ENCODE data around the gene HSPA8.
A peak's percentile ranks its signal among the peaks of the same experiment; 100 is the strongest.

Gene HSPA8

GRCh38 chr11:123047266-123047946 lies 14.5 kb downstream of the HSPA8 start:
- no peak for DNase-seq (ENCODE audit: low read depth in 2 of 2)

GRCh38 chr11:123046473-123047259 lies 15.3 kb downstream of the HSPA8 start:
- no peak for DNase-seq (ENCODE audit: low read depth in 2 of 2)

- DNase-seq (ENCODE audit: low read depth in 2 of 2) = no peak
These were observed 16.8 kb downstream of the HSPA8 start for GRCh38 chr11:123045101-123045500.

- no peak for DNase-seq (ENCODE audit: low read depth in 2 of 2)
These were observed 20.8 kb downstream of the HSPA8 start for GRCh38 chr11:123041185-123041584.

- no peak for DNase-seq (ENCODE audit: low read depth in 2 of 2)
These were observed 21.9 kb downstream of the HSPA8 start for GRCh38 chr11:123040111-123040432.

GRCh38 chr11:123035831-123036230 lies 26.1 kb downstream of the HSPA8 start:
- no peak for DNase-seq (ENCODE audit: low read depth in 2 of 2)

GRCh38 chr11:123034597-123034996 lies 27.3 kb downstream of the HSPA8 start:
- no peak for DNase-seq (ENCODE audit: low read depth in 2 of 2)

GRCh38 chr11:123033895-123034294 lies 28.0 kb downstream of the HSPA8 start:
- no peak for DNase-seq (ENCODE audit: low read depth in 2 of 2)

- no peak for DNase-seq (ENCODE audit: low read depth in 2 of 2)
These were observed 31.4 kb downstream of the HSPA8 start for GRCh38 chr11:123030517-123030916.

GRCh38 chr11:123020968-123021367 lies 41.0 kb downstream of the HSPA8 start:
- peak in 1 of 2 donors; percentile 12 for DNase-seq (ENCODE audit: low read depth in 2 of 2)

GRCh38 chr11:123018702-123019101 lies 43.2 kb downstream of the HSPA8 start:
- no peak for DNase-seq (ENCODE audit: low read depth in 2 of 2)

- no peak for DNase-seq (ENCODE audit: low read depth in 2 of 2)
These were observed 50.4 kb downstream of the HSPA8 start for GRCh38 chr11:123011510-123011909.

Data from stimulated activated CD4-positive, alpha-beta T cell treated with anti-CD3 and anti-CD28 coated beads, Interleukin-1b, Interleukin-23, amount 100 ng/mL, for 4 hours (primary cell).